Measurements from ENCODE around the gene STAMBPL1.

STAMBPL1 gene

DNA sequence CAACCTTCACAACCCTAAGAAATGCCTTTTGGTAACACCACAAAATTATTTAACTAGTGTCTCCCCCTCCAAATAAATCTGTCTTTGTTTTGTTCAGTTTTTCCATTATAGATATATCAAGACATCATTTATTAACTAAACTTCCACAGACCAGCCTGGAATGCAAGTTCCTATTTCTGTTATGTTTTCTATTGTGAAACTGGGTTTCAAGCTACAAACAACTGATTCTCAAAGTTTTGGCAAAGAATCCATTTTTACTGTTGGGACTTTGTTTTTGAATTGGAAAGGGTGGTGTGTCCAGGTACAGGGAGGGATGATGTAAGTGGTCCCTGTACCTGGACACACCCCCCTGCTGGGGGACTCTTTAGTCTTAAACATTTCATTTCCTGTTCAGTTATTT is 36.2 kb downstream of the STAMBPL1 start:
- H3K4me3 ChIP-seq (replicated peaks; ENCODE audit: low read depth, low read length) = no peak overlapping the region

GRCh38 chr10:88916986-88917385 is 36.9 kb downstream of the STAMBPL1 start:
- no peak for DNase-seq (ENCODE audit: extremely low read depth, low read depth)
- H3K4me3 ChIP-seq (replicated peaks; ENCODE audit: low read depth, low read length) = no peak overlapping the region
- no peak for TF ChIP-seq CTCF (IDR thresholded peaks at IDR 0.05; ENCODE audit: low read depth, low read length, missing control alignments)

More for the DNA sequence above, 36.2 kb downstream of the STAMBPL1 start:
- TF ChIP-seq CTCF (IDR thresholded peaks at IDR 0.05; ENCODE audit: low read depth, low read length, missing control alignments) = no peak
- no peak for DNase-seq (ENCODE audit: extremely low read depth, low read depth)

- no peak for DNase-seq (ENCODE audit: extremely low read depth, low read depth)
- no peak for TF ChIP-seq CTCF (IDR thresholded peaks at IDR 0.05; ENCODE audit: low read depth, low read length, missing control alignments)
- no peak overlapping the region for H3K4me3 ChIP-seq (replicated peaks; ENCODE audit: low read depth, low read length)
These were observed 38.3 kb downstream of the STAMBPL1 start for GRCh38 chr10:88918191-88918905.

DNA sequence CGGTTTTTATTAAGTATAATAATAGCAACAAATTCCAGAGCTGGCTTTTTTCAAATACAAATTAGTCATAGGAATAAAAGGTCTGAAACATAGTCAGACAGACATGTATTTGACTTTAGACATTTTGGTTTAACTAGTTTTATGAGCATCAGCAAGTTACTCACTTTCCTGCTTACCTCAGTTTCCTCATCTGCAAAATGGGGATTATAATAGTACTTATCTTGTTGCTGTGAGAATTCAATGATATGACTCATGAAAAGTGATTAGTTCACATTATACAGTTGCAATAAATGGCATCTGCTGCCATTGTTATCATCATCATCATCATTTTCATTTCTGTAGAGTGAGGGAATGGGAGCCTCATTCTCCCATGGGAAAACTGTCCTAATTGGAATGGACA is 39.0 kb downstream of the STAMBPL1 start:
- no peak for TF ChIP-seq CTCF (IDR thresholded peaks at IDR 0.05; ENCODE audit: low read depth, low read length, missing control alignments)
- no peak overlapping the region for H3K4me3 ChIP-seq (replicated peaks; ENCODE audit: low read depth, low read length)
- DNase-seq (ENCODE audit: extremely low read depth, low read depth) = no peak

GRCh38 chr10:88920198-88920597 is 40.2 kb downstream of the STAMBPL1 start:
- no peak for TF ChIP-seq CTCF (IDR thresholded peaks at IDR 0.05; ENCODE audit: low read depth, low read length, missing control alignments)
- H3K4me3 ChIP-seq (replicated peaks; ENCODE audit: low read depth, low read length) = no peak overlapping the region
- DNase-seq (ENCODE audit: extremely low read depth, low read depth) = no peak

- H3K4me3 ChIP-seq (replicated peaks; ENCODE audit: low read depth, low read length) = no peak overlapping the region
- DNase-seq (ENCODE audit: extremely low read depth, low read depth) = no peak
- TF ChIP-seq CTCF (IDR thresholded peaks at IDR 0.05; ENCODE audit: low read depth, low read length, missing control alignments) = no peak
These were observed 41.0 kb downstream of the STAMBPL1 start for GRCh38 chr10:88920986-88921593.

All from HFF-Myc (cell line).